ENCODE data around the gene TCN2.

TCN2 gene

GRCh38 chr22:30643055-30643875 lies 36.3 kb downstream of the TCN2 start:
- DNase-seq (ENCODE audit: low read depth in 2 of 2), result no peak
- TF ChIP-seq CTCF (IDR thresholded peaks at IDR 0.05; ENCODE audit: low read depth, low read length), result no peak
- H3K4me3 ChIP-seq (replicated peaks in 1 of 2; ENCODE audit: low read depth in 2 of 2, low read length in 2 of 2), result no peak overlapping the region

DNA sequence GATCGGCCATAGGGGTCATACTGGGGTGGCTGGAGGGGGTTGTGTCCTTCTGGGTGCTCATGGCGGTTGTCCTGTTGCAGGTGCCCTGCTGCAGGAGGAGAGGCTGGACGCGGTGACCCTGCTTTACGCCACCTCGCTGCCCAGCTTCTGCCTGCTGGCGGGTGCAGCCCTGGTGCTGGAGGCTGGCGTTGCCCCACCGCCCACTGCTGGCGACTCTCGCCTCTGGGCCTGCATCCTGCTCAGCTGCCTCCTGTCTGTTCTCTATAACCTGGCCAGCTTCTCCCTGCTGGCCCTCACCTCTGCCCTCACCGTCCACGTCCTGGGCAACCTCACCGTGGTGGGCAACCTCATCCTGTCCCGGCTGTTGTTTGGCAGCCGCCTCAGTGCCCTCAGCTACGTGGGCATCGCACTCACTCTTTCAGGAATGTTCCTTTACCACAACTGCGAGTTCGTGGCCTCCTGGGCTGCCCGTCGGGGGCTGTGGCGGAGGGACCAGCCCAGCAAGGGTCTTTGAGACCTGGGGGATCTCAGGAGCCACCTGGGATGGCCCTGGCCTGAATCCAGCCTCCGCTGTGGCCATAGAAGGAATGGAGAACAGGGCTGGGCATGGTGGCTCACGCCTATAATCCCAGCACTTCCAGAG lies 39.7 kb downstream of the TCN2 start:
- no peak for TF ChIP-seq CTCF (IDR thresholded peaks at IDR 0.05; ENCODE audit: low read depth, low read length)
- no peak for DNase-seq (ENCODE audit: low read depth in 2 of 2)
- no peak overlapping the region for H3K4me3 ChIP-seq (replicated peaks in 1 of 2; ENCODE audit: low read depth in 2 of 2, low read length in 2 of 2)

GRCh38 chr22:30647536-30647935 lies 40.6 kb downstream of the TCN2 start:
- DNase-seq (ENCODE audit: low read depth in 2 of 2), result no peak
- H3K4me3 ChIP-seq (replicated peaks in 1 of 2; ENCODE audit: low read depth in 2 of 2, low read length in 2 of 2), result no peak overlapping the region
- no peak for TF ChIP-seq CTCF (IDR thresholded peaks at IDR 0.05; ENCODE audit: low read depth, low read length)

DNA sequence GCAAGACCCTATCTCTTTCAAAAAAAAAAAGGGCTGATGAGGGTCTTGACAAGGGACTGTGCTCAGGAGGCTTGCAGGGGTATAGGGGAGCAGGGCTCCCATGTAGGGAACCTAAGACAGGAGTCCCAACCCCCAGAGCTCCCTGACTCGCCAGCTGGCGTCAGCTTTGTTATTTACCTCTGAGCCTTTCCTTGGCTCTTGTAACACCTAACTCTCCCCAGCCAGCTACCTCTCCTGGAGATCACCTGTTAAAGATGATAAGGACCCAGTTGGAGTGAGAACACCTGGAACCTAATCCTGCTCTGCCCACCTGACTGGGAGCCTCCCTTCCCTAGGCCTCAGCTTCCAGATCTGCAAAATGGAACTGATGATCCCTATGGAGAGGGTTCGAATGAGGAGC lies 41.9 kb downstream of the TCN2 start:
- TF ChIP-seq CTCF (IDR thresholded peaks at IDR 0.05; ENCODE audit: low read depth, low read length), result no peak
- DNase-seq (ENCODE audit: low read depth in 2 of 2), result no peak

GRCh38 chr22:30649430-30650007 lies 42.5 kb downstream of the TCN2 start:
- peak; percentile 18 for TF ChIP-seq CTCF (IDR thresholded peaks at IDR 0.05; ENCODE audit: low read depth, low read length)
- no peak overlapping the region for H3K4me3 ChIP-seq (replicated peaks in 1 of 2; ENCODE audit: low read depth in 2 of 2, low read length in 2 of 2)
- DNase-seq (ENCODE audit: low read depth in 2 of 2), result peak; percentile 58 to 88

More for the DNA sequence above, 41.9 kb downstream of the TCN2 start:
- H3K4me3 ChIP-seq (replicated peaks in 1 of 2; ENCODE audit: low read depth in 2 of 2, low read length in 2 of 2), result no peak overlapping the region

DNA sequence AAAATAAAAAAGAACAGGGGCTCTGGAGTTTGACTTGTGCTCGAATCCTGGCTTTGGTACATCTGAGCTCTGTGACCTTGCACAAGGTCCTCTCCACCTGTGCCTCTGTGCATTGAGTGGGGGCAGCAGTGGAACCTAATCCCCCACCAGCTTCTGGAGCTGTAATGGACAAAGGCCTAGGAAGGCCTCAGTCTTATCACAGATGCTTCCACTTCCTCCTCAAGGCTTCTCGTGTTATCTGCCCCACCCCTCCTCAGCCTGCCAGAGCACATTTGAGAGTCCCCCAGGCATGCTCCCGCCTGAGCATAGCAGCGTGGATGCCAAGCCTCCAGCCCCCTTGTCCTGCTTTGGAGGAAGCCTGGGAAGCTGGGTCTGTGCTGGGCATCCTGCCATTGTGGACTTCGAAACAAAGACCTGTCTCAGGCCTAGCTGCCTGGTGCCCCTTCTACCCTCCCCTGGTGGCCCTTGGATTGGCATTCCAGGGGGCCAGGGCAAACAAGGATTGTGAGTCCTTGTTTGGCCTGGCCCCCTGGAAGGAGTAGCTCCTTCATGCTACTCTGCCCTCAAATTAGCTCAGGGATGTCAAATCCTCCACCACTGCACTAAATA lies 43.6 kb downstream of the TCN2 start:
- no peak for TF ChIP-seq CTCF (IDR thresholded peaks at IDR 0.05; ENCODE audit: low read depth, low read length)
- H3K4me3 ChIP-seq (replicated peaks in 1 of 2; ENCODE audit: low read depth in 2 of 2, low read length in 2 of 2), result no peak overlapping the region
- no peak for DNase-seq (ENCODE audit: low read depth in 2 of 2)
